CD14-positive monocyte (primary cell): Measurements from ENCODE around the gene ITGA3. TPM values are rescaled to one million over a fixed set of nuclear protein-coding genes. Genes with fewer than 3 reads are reported as not detected.

Experiments
- DNase-seq, 3 donors: peaks; one replicate each; pipeline ENCODE4 v3.0.0-alpha.2; 2011 to 2022
- H2AFZ ChIP-seq: 2 replicates; pipeline ENCODE4 v1.6.0; 2012; ENCODE audit warnings: mild to moderate bottlenecking, low read depth, low read length, inconsistent platforms; ENCODE audit not compliant: insufficient read depth, poor library complexity, severe bottlenecking
- H3K27ac ChIP-seq, 2 donors: 1 replicate in 1 of 2; 2 replicates in 1 of 2; pipeline ENCODE4 v1.5.1; 2012 to 2013; ENCODE audit warnings: low read length in 2 of 2, control low read depth in 1 of 2, inconsistent platforms in 1 of 2, low read depth in 1 of 2, mild to moderate bottlenecking in 1 of 2
- H3K27me3 ChIP-seq, 2 donors: one replicate each; pipeline versions ENCODE4 v1.6.0 to v1.6.1; 2011 to 2013; ENCODE audit warnings: low read length in 2 of 2; ENCODE audit not compliant: control insufficient read depth in 2 of 2, insufficient read depth in 2 of 2
- H3K36me3 ChIP-seq, 2 donors: replicated peaks in 1 of 2; 1 replicate in 1 of 2; 2 replicates in 1 of 2; pipeline versions ENCODE4 v1.5.1 to v1.6.1; 2012 to 2013; ENCODE audit warnings: low read length in 2 of 2, control low read depth in 1 of 2, inconsistent platforms in 1 of 2, mild to moderate bottlenecking in 1 of 2; ENCODE audit not compliant: insufficient read depth in 2 of 2, control insufficient read depth in 1 of 2
- H3K4me1 ChIP-seq, 2 donors: 1 replicate in 1 of 2; 2 replicates in 1 of 2; pipeline versions ENCODE4 v1.5.1 to v1.6.1; 2012 to 2013; ENCODE audit warnings: low read length in 2 of 2, control low read depth in 1 of 2, inconsistent platforms in 1 of 2, mild to moderate bottlenecking in 1 of 2, moderate library complexity in 1 of 2; ENCODE audit not compliant: insufficient read depth in 2 of 2, control insufficient read depth in 1 of 2
- H3K4me2 ChIP-seq: replicated peaks from 2 replicates; pipeline ENCODE3; 2012; ENCODE audit warnings: low read length, moderate library complexity, mild to moderate bottlenecking; ENCODE audit not compliant: poor library complexity, severe bottlenecking; ENCODE audit errors: extremely low read depth
- H3K4me3 ChIP-seq, 3 experiments: fragments of 200-600 bp in 1 of 3; sonication (generic) in 1 of 3; replicated peaks in 1 of 3; 1 replicate in 2 of 3; 2 replicates in 1 of 3; pipeline ENCODE4 v1.5.1; 2011 to 2013; ENCODE audit warnings: low read length in 3 of 3, mild to moderate bottlenecking in 3 of 3, control low read depth in 2 of 3, low read depth in 2 of 3, inconsistent platforms in 1 of 3, moderate library complexity in 1 of 3
- H3K79me2 ChIP-seq: 2 replicates; pipeline ENCODE4 v1.6.0; 2012; ENCODE audit warnings: mild to moderate bottlenecking, control low read depth, inconsistent platforms, low read length, moderate library complexity; ENCODE audit not compliant: insufficient read depth
- H3K9ac ChIP-seq: 2 replicates; pipeline ENCODE4 v1.6.0; 2017; ENCODE audit warnings: low read length, mild to moderate bottlenecking; ENCODE audit not compliant: insufficient read depth, poor library complexity, severe bottlenecking
- H3K9me3 ChIP-seq, 2 donors: replicated peaks in 1 of 2; 1 replicate in 1 of 2; 2 replicates in 1 of 2; pipeline versions ENCODE4 v1.5.1 to v1.6.1; 2012 to 2013; ENCODE audit warnings: low read length in 2 of 2, control low read depth in 1 of 2; ENCODE audit not compliant: control insufficient read depth in 1 of 2, insufficient read depth in 1 of 2
- H4K20me1 ChIP-seq: 2 replicates; pipeline ENCODE4 v1.6.0; 2012; ENCODE audit warnings: mild to moderate bottlenecking, low read length, control low read depth, moderate library complexity; ENCODE audit not compliant: insufficient read depth
- H3K27ac Mint-ChIP-seq, 7 donors: one replicate each; pipeline ENCODE4 v1.8.0; 2020; ENCODE audit warnings: mild to moderate bottlenecking in 7 of 7, mixed read lengths in 7 of 7, moderate library complexity in 6 of 7, inconsistent platforms in 2 of 7
- H3K27me3 Mint-ChIP-seq, 3 donors: one replicate each; pipeline ENCODE4 v1.8.0; 2021 to 2022; ENCODE audit warnings: low read depth in 3 of 3, mild to moderate bottlenecking in 3 of 3, mixed read lengths in 3 of 3, moderate library complexity in 3 of 3, inconsistent platforms in 1 of 3
- H3K36me3 Mint-ChIP-seq, 2 donors: one replicate each; pipeline ENCODE4 v1.8.0; 2020; ENCODE audit warnings: mixed read lengths in 2 of 2, inconsistent platforms in 1 of 2, mild to moderate bottlenecking in 1 of 2
- H3K4me1 Mint-ChIP-seq: one replicate; pipeline ENCODE4 v1.8.0; 2020; ENCODE audit warnings: mild to moderate bottlenecking, mixed read lengths
- H3K4me3 Mint-ChIP-seq, 2 donors: one replicate each; pipeline ENCODE4 v1.8.0; 2020; ENCODE audit warnings: mild to moderate bottlenecking in 2 of 2, mixed read lengths in 2 of 2, moderate library complexity in 1 of 2
- H3K9me3 Mint-ChIP-seq, 7 donors: one replicate each; pipeline ENCODE4 v1.8.0; 2020 to 2022; ENCODE audit warnings: mixed read lengths in 7 of 7, mild to moderate bottlenecking in 6 of 7, moderate library complexity in 6 of 7, inconsistent platforms in 2 of 7
- WGBS: methylation state at CpG from one replicate; pipeline ENCODE4 v1.1.5; 2013; ENCODE audit warnings: missing lambda C conversion rate; ENCODE audit not compliant: insufficient coverage; 5-methylcytosine and 5-hydroxymethylcytosine counted together
- intact Hi-C, 2 donors: fragments of 100-400 bp; cut with micrococcal nuclease; formaldehyde crosslinking; loops; one replicate each; pipeline versions ENCODE4 v1.15.0 to v1.15.1; 2023
- polyA plus RNA-seq, 3 donors: library from polyadenylated mRNA; depleted of rRNA in 1 of 3; unstranded in 2 of 3; stranded (reverse) in 1 of 3; fragments of 300-500 nt in 2 of 3; fragments of >200 nt in 1 of 3; fragmentation: Illumina TruSeq in 2 of 3; gene quantifications; 1 replicate in 2 of 3; 2 replicates in 1 of 3; pipeline ENCODE4 v1.2.3, GENCODE V29; 2012 to 2021
- TF ChIP-seq, protein P1 (sequence below): fragments of 200-600 bp; IDR thresholded peaks from one replicate; pipeline ENCODE4 v1.8.0; 2022; ENCODE audit warnings: antibody characterized with exemption, mild to moderate bottlenecking

Gene ITGA3
- polyA plus RNA-seq, 3 donors, result 0.31 to 0.36 TPM; not detected in 1

DNA sequence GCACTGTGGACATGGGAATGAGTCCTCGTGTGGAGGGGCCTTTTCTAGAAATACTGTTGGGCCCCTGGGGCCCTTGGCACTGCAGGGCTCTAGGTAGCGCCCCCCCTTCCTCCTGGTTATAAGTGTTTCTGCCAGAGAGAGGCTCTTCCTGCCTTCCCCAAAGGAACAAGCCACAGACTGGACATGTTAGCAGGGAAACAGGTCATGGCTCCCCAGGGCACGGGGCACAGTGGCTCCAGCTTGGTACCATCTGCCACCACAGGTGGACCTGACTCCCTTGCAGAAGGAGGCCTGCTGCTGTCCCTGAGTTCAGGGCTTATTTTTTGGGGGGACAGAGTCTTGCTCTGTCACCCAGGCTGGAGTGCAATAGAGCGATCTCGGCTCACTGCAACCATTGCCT is 48.0 kb downstream of the ITGA3 start:
- Mint-ChIP-seq H3K4me1 (no peaks in the 10 kb centered on the region), H3K27ac (no peak overlapping the region), H3K9me3 (no peaks in the 10 kb centered on the region), H3K27me3 (peaks cover 0 to 1% (median 1%) of the 10 kb centered on the region in 3 donors), H3K36me3 (peaks cover 45 to 72% of the 10 kb centered on the region in 2 donors), H3K4me3 (no peak overlapping the region)
- Histone ChIP-seq H3K36me3 (peaks cover 31 to 33% of the 10 kb centered on the region in 2 donors), H3K4me1 (no peaks in the 10 kb centered on the region), H3K27me3 (no peaks in the 10 kb centered on the region), H3K9me3 (no peaks in the 10 kb centered on the region), H3K9ac (no peak overlapping the region), H2AFZ (no peak overlapping the region), H3K79me2 (no peaks in the 10 kb centered on the region), H3K4me2 (no peak overlapping the region), H4K20me1 (no peaks in the 10 kb centered on the region), H3K4me3 (no peak overlapping the region), H3K27ac (no peak overlapping the region)
- intact Hi-C loops, result no loop called here
- WGBS, result 58% methylated on average over 2 of the region's 5 CpGs
- TF ChIP-seq, protein P1, sequence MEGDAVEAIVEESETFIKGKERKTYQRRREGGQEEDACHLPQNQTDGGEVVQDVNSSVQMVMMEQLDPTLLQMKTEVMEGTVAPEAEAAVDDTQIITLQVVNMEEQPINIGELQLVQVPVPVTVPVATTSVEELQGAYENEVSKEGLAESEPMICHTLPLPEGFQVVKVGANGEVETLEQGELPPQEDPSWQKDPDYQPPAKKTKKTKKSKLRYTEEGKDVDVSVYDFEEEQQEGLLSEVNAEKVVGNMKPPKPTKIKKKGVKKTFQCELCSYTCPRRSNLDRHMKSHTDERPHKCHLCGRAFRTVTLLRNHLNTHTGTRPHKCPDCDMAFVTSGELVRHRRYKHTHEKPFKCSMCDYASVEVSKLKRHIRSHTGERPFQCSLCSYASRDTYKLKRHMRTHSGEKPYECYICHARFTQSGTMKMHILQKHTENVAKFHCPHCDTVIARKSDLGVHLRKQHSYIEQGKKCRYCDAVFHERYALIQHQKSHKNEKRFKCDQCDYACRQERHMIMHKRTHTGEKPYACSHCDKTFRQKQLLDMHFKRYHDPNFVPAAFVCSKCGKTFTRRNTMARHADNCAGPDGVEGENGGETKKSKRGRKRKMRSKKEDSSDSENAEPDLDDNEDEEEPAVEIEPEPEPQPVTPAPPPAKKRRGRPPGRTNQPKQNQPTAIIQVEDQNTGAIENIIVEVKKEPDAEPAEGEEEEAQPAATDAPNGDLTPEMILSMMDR, result no peak
- no peak for DNase-seq

GRCh38 chr17:50105811-50106210 is 49.9 kb downstream of the ITGA3 start:
- Mint-ChIP-seq H3K27ac (no peak overlapping the region), H3K27me3 (peaks cover 0 to 1% (median 0%) of the 10 kb centered on the region in 3 donors), H3K4me3 (no peak overlapping the region), H3K9me3 (no peaks in the 10 kb centered on the region), H3K4me1 (no peaks in the 10 kb centered on the region), H3K36me3 (peaks cover 36 to 70% of the 10 kb centered on the region in 2 donors)
- Histone ChIP-seq H3K79me2 (no peaks in the 10 kb centered on the region), H3K4me2 (no peak overlapping the region), H3K4me1 (no peaks in the 10 kb centered on the region), H3K9me3 (no peaks in the 10 kb centered on the region), H3K27me3 (no peaks in the 10 kb centered on the region), H3K4me3 (no peak overlapping the region), H3K9ac (no peak overlapping the region), H2AFZ (no peak overlapping the region), H3K27ac (no peak overlapping the region), H3K36me3 (peaks cover 32 to 44% of the 10 kb centered on the region in 2 donors), H4K20me1 (no peaks in the 10 kb centered on the region)
- WGBS, result 100% methylated on average over 14 of the region's 21 CpGs
- TF ChIP-seq, protein P1, result no peak
- intact Hi-C loops, result no loop called here
- DNase-seq, result no peak
